GM12878 (cell line): ENCODE data around the gene ZNF30. TPM values are rescaled to one million over a fixed set of nuclear protein-coding genes. Genes with fewer than 3 reads are reported as not detected.

Experiments
- ATAC-seq: fragments of 200-7000 bp; cut with Tn5 transposase; 3 replicates; pipeline ENCODE4 v1.9.1; 2020; ENCODE audit warnings: mild to moderate bottlenecking, moderate library complexity
- BruUV-seq: library from RNA; stranded (reverse); fragments of 400-500 nt; replicated peaks from 2 replicates; lab custom pipeline; 2021; lab: Mats Ljungman, UMichigan
- CTCF ChIA-PET: fragments of 300-600 bp; sonication (Branson Sonifier 250); formaldehyde crosslinking; extraction: SDS; loops from one replicate; lab custom pipeline; 2021; ENCODE audit warnings: inconsistent platforms; lab: Yijun Ruan, JAX
- POLR2A ChIA-PET: fragments of 350-600 bp; formaldehyde crosslinking; extraction: SDS; loops from one replicate; lab custom pipeline; 2021; ENCODE audit warnings: inconsistent platforms; lab: Charles Lee
- RAD21 ChIA-PET: fragments of 300-600 bp; sonication (Branson Sonifier 250); formaldehyde crosslinking; loops from one replicate; lab custom pipeline; 2023; ENCODE audit warnings: antibody characterized with exemption; ENCODE audit not compliant: unreplicated experiment; lab: Charles Lee
- SMC1A ChIA-PET: fragments of 300-600 bp; sonication (Branson Sonifier 250); formaldehyde crosslinking; loops from one replicate; lab custom pipeline; 2023; ENCODE audit not compliant: unreplicated experiment, uncharacterized antibody; lab: Charles Lee
- DNase-seq: peaks from one replicate; pipeline ENCODE4 v3.0.0-alpha.2; 2011; ENCODE audit warnings: low read depth, low spot score
- FAIRE-seq: peaks from 3 replicates; lab custom pipeline; 2011; peaks lifted over from hg19 to GRCh38; lab: Jason Lieb, UNC
- H2AFZ ChIP-seq: 2 replicates; pipeline ENCODE4 v1.6.0; 2011; ENCODE audit warnings: low read depth, low read length, control low read depth; ENCODE audit not compliant: control insufficient read depth
- H3K27ac ChIP-seq: 2 replicates; pipeline ENCODE4 v1.5.1; 2011; ENCODE audit warnings: control low read depth; ENCODE audit not compliant: control insufficient read depth, insufficient read depth
- H3K27me3 ChIP-seq, 2 experiments: replicated peaks in 1 of 2; 2 replicates each; pipeline versions ENCODE4 v1.6.0 to v1.6.1; 2011; ENCODE audit warnings: low read length in 1 of 2; ENCODE audit not compliant: control insufficient read depth in 2 of 2, insufficient read depth in 2 of 2
- H3K36me3 ChIP-seq, 2 experiments: 2 replicates each; pipeline ENCODE4 v1.5.1; 2011; ENCODE audit warnings: low read length in 1 of 2; ENCODE audit not compliant: control insufficient read depth in 2 of 2, insufficient read depth in 2 of 2
- H3K4me1 ChIP-seq: 2 replicates; pipeline ENCODE4 v1.6.1; 2011; ENCODE audit warnings: mild to moderate bottlenecking, low read length, moderate library complexity, mixed read lengths; ENCODE audit not compliant: control insufficient read depth, insufficient read depth
- H3K4me2 ChIP-seq: 2 replicates; pipeline ENCODE4 v1.6.0; 2011; ENCODE audit warnings: control low read depth; ENCODE audit not compliant: control insufficient read depth, insufficient read depth
- H3K4me3 ChIP-seq: fragments of 200-600 bp; sonication (generic); 2 replicates; pipeline ENCODE4 v1.5.1; 2016
- H3K79me2 ChIP-seq: 2 replicates; pipeline ENCODE4 v1.6.0; 2011; ENCODE audit warnings: low read length; ENCODE audit not compliant: control insufficient read depth, insufficient read depth
- H3K9ac ChIP-seq: 2 replicates; pipeline ENCODE4 v1.8.0; 2011; ENCODE audit warnings: low read length, control low read depth, mixed read lengths; ENCODE audit not compliant: control insufficient read depth, insufficient read depth
- H3K9me3 ChIP-seq: replicated peaks from 3 replicates; pipeline ENCODE4 v1.5.1; 2011; ENCODE audit warnings: mild to moderate bottlenecking, low read length; ENCODE audit not compliant: control insufficient read depth, insufficient read depth
- H4K20me1 ChIP-seq: 2 replicates; pipeline ENCODE4 v1.6.0; 2011; ENCODE audit not compliant: control insufficient read depth, insufficient read depth
- CBFB ChIP-seq: IDR thresholded peaks from 2 replicates; pipeline ENCODE4 v1.6.1; 2016; ENCODE audit warnings: antibody characterized with exemption, low read depth
- ESRRA ChIP-seq: IDR thresholded peaks from 2 replicates; pipeline ENCODE4 v1.6.1; 2012; ENCODE audit warnings: mild to moderate bottlenecking, low read length, improper control_type of control experiment
- IKZF1 ChIP-seq: fragments of 450-650 bp; conservative IDR thresholded peaks from 2 replicates; pipeline ENCODE4 v1.6.1; 2017; ENCODE audit warnings: antibody characterized with exemption, mild to moderate bottlenecking
- JUNB ChIP-seq: IDR thresholded peaks from 2 replicates; pipeline ENCODE4 v1.6.1; 2016; ENCODE audit warnings: antibody characterized with exemption, mild to moderate bottlenecking
- SREBF1 ChIP-seq: IDR thresholded peaks from 2 replicates; pipeline ENCODE4 v1.6.1; 2012; ENCODE audit warnings: mild to moderate bottlenecking, low read length
- SUZ12 ChIP-seq: fragments of 200-600 bp; sonication (generic); IDR thresholded peaks from one replicate; pipeline ENCODE4 v1.6.1; 2018; ENCODE audit warnings: antibody characterized with exemption, mild to moderate bottlenecking; ENCODE audit not compliant: unreplicated experiment
- ZNF274 ChIP-seq: IDR thresholded peaks from one replicate; pipeline ENCODE4 v1.8.0; 2011; ENCODE audit not compliant: insufficient read length, insufficient read depth
- ZZZ3 ChIP-seq: IDR thresholded peaks from 2 replicates; pipeline ENCODE4 v1.6.1; 2011; ENCODE audit warnings: low read depth; ENCODE audit not compliant: control insufficient read depth, insufficient read length
- WGBS: methylation state at CpG from one replicate; pipeline ENCODE4 v1.1.6; 2016; ENCODE audit warnings: low lambda C conversion rate; ENCODE audit not compliant: insufficient replicate concordance, insufficient coverage; ENCODE audit errors: missing lambda C conversion rate; 5-methylcytosine and 5-hydroxymethylcytosine counted together
- in situ Hi-C: fragments of 300-500 bp; cut with MboI; formaldehyde crosslinking; loops from 9 replicates; pipeline ENCODE4 v1.14.3; 2018; ENCODE audit warnings: mixed read lengths
- intact Hi-C: fragments of 100-400 bp; cut with micrococcal nuclease; formaldehyde crosslinking; loops from one replicate; pipeline ENCODE4 v1.14.2; 2022; ENCODE audit not compliant: unreplicated experiment
- polyA plus RNA-seq, 11 experiments: library from polyadenylated mRNA; depleted of rRNA in 4 of 11; unstranded in 6 of 11; stranded (reverse) in 5 of 11; fragments of >200 nt; fragmentation: Nextera tagmentation in 4 of 11; fragmentation: Illumina TruSeq in 1 of 11; extraction: Ambion mirVana in 4 of 11; extraction: Trizol in 1 of 11; gene quantifications; 1 replicate in 1 of 11; 2 replicates in 10 of 11; pipeline versions ENCODE4 v1.2.1 to v1.2.3, GENCODE V29; 2011 to 2016; ENCODE audit warnings: inconsistent platforms in 2 of 11, missing spikeins in 2 of 11, low read depth in 1 of 11
- total RNA-seq, 4 experiments: library from RNA; depleted of rRNA in 3 of 4; stranded (reverse); fragments of >200 nt in 3 of 4; fragmentation: Illumina TruSeq in 1 of 4; extraction: Trizol in 1 of 4; gene quantifications; 2 replicates each; pipeline versions ENCODE4 v1.2.1 to v1.2.3, GENCODE V29; 2013 to 2021

ZNF30 gene
- total and polyA plus RNA-seq, 10 of the 15 experiments (the other 5 are each of a cell fraction or from before 2014, with no cell fraction given): 0.85 to 2.3 (median 1.3) TPM

DNA sequence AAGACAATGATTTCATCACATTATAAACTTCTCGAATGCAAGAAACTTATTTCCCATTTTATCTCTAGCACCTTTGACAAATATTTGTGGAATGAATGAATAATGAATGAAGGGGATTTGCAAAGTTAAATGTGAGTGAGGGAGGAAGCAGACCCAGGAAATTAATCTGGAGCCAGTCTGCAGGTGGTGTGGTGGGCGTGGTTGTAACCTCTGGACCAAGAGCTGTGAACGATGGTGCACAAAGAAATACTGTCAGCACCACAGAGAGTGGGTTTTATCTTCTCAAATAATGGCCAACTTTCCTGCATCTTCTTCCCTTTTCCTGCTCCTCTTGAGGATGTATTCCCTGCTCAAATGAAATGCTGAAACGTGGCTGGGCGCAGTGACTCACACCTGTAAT is 48.4 kb downstream of the ZNF30 start:
- H4K20me1 ChIP-seq: no peaks in the 10 kb centered on the region
- ChIA-PET CTCF (interaction anchor here (1.5 to 5.1 kb wide), 2 partner anchors 26 to 38 kb away, joined by 10 to 62 read pairs; no protein-coding TSS in a partner anchor), RAD21 (interaction anchor here (0.7 to 1.7 kb wide), 3 partner anchors 10 to 26 kb away, joined by 3 to 8 read pairs (median 5); no protein-coding TSS in a partner anchor), SMC1A (interaction anchor here (2.7 to 3.2 kb wide), 2 partner anchors 15 to 37 kb away, joined by 17 read pairs; no protein-coding TSS in a partner anchor), POLR2A (interaction anchor here (0.7 kb wide), 1 partner anchor 24 kb away, joined by 4 read pairs; no protein-coding TSS in a partner anchor)
- 48% methylated on average over 5 of the region's 5 CpGs for WGBS
- H3K4me2 ChIP-seq: no peak overlapping the region
- ATAC-seq (no peak), FAIRE-seq (no peak), DNase-seq (no peak)
- H2AFZ ChIP-seq: no peak overlapping the region
- TF ChIP-seq JUNB (no peak), ZNF274 (no peak), SUZ12 (no peak)
- in situ Hi-C loops (loop anchor here (5.0 kb wide), 1 partner anchor 37 kb away; no protein-coding TSS in a partner anchor), intact Hi-C loops (loop anchor here (10.0 kb wide), 1 partner anchor 160 kb away; the partner anchor contains the start of genes FXYD1 and LGI4)
- no peak overlapping the region for H3K9ac ChIP-seq
- H3K27me3 ChIP-seq: no peaks in the 10 kb centered on the region
- no peaks in the 10 kb centered on the region for H3K36me3 ChIP-seq
- no TSS peak for BruUV-seq
- H3K79me2 ChIP-seq: no peaks in the 10 kb centered on the region
- peaks cover 8% of the 10 kb centered on the region for H3K4me1 ChIP-seq
- H3K27ac ChIP-seq: no peak overlapping the region
- no peak overlapping the region for H3K4me3 ChIP-seq
- H3K9me3 ChIP-seq: peaks cover 2% of the 10 kb centered on the region; the same call in 1 of the 3 replicates

DNA sequence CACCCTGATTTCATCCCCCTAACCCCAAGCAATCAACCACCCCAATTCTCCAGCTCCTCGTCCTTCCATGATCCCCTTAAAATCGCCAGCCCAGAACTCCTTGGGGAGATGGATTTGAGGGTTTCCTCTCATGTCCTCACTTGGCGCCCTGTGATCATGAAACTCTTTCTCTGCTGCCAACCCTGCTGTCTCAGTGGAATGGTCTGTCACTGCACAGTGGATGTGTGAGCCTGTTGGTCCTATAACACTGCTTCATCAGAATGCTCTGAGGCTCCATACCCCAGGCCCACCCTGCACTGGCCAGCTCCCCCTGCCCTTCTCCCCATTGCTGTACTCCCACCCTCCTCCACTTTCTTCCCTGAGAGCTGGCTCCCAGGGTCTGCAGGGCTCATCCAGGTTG is 49.9 kb downstream of the ZNF30 start:
- Histone ChIP-seq H3K79me2 (no peaks in the 10 kb centered on the region), H2AFZ (no peak overlapping the region), H3K27me3 (no peaks in the 10 kb centered on the region), H4K20me1 (no peaks in the 10 kb centered on the region), H3K4me3 (no peak overlapping the region), H3K4me1 (peaks cover 8% of the 10 kb centered on the region), H3K27ac (no peak overlapping the region), H3K9me3 (no peaks in the 10 kb centered on the region; the same call in 2 of the 3 replicates), H3K9ac (no peak overlapping the region), H3K4me2 (no peak overlapping the region), H3K36me3 (no peaks in the 10 kb centered on the region)
- RAD21 ChIA-PET: no interaction called here
- ATAC-seq (no peak), FAIRE-seq (no peak), DNase-seq (no peak)
- SMC1A ChIA-PET: no interaction called here
- CTCF ChIA-PET: interaction anchor here (5.1 kb wide), 1 partner anchor 36 kb away, joined by 62 read pairs; no protein-coding TSS in a partner anchor
- POLR2A ChIA-PET: interaction anchor here (1.0 kb wide), 1 partner anchor 25 kb away, joined by 3 read pairs; no protein-coding TSS in a partner anchor
- no TSS peak for BruUV-seq
- no peak for TF ChIP-seq SREBF1
- TF ChIP-seq CBFB: no peak
- TF ChIP-seq ESRRA: no peak
- TF ChIP-seq IKZF1: no peak
- no peak for TF ChIP-seq ZZZ3
- intact Hi-C loops (loop anchor here (10.0 kb wide), 1 partner anchor 158 kb away; the partner anchor contains the start of genes FXYD1 and LGI4), in situ Hi-C loops (loop anchor here (5.0 kb wide), 1 partner anchor 36 kb away; no protein-coding TSS in a partner anchor)
- WGBS: 33% methylated on average over 3 of the region's 3 CpGs
